ENCODE data around the gene EIF3I. TPM values are rescaled to one million over a fixed set of nuclear protein-coding genes. Genes with fewer than 3 reads are reported as not detected.

Gene EIF3I
- total RNA-seq, 1 experiment from 2014 or later, result 222 TPM

DNA sequence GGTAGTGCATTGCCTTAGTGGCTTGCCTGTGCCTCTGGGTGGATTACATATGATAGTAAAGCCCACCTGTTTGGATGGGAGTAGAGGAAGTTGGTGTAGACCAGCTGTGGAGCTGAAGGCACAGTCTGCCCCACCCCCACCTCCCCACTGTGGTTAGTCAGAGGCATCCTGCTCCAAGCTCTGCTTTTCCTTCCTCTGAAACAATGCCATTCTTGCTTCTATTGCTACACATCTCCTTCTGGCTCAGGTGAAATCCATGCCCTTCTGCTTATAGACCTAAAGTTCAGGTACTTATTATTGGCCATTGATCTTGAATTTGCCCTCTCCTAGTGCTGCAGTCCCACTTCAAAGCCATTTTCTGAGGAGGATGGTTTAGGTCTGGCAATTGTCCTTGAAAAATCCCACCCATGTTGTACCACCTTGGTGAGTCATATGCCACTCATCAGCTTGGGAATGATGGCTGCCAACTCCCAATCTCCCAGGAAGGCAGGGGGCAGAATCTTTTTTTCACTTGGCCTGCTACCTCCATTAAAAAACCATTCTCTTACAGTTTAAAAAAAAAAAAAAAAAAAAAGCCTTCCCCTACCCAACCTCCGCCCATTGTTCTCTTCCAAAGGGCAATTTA lies 49.5 kb upstream of the EIF3I start:
- no peak overlapping the region for H2BK120ac ChIP-seq (ENCODE audit: low read depth, low read length, poor library complexity, severe bottlenecking)
- H3K79me2 ChIP-seq (ENCODE audit: insufficient read depth, low read length), result no peaks in the 10 kb centered on the region
- no peak for DNase-seq
- H3K9me3 ChIP-seq (ENCODE audit: control insufficient read depth, low read depth, low read length), result no peaks in the 10 kb centered on the region
- H4K5ac ChIP-seq (ENCODE audit: insufficient read length, low read depth, low read length), result no peak overlapping the region
- no peak overlapping the region for H2AK5ac ChIP-seq (ENCODE audit: insufficient read length, low read length)
- WGBS (ENCODE audit: extremely low coverage, insufficient read length, low lambda C conversion rate), result no CpG with 5 or more reads among the region's 1 CpG
- Mint-ChIP-seq H3K9me3 (no peaks in the 10 kb centered on the region), H3K4me1 (peaks cover under 1 to 1% of the 10 kb centered on the region in 2 experiments), H3K27ac (peak overlapping the region in 2 of 3 experiments; percentile 12 to 52; a peak in 2 of 7 replicates), H3K27me3 (ENCODE audit: low read depth) (no peaks in the 10 kb centered on the region), H3K4me3 (no peak overlapping the region; a peak in 1 of 5 replicates), H3K36me3 (ENCODE audit: insufficient read depth in 1 of 3, low read depth in 3 of 3) (peaks cover 28 to 71% (median 54%) of the 10 kb centered on the region in 3 experiments; a peak in 6 of 7 replicates)
- H2BK12ac ChIP-seq (ENCODE audit: insufficient read length, low read depth, low read length), result no peak overlapping the region
- no peak overlapping the region for H3K56ac ChIP-seq (ENCODE audit: insufficient read length, low read depth, low read length)
- no peaks in the 10 kb centered on the region for H3K4me1 ChIP-seq (ENCODE audit: insufficient read depth, low read length)
- no peak overlapping the region for H2AFZ ChIP-seq (ENCODE audit: low read length)
- no peak overlapping the region for H2BK5ac ChIP-seq (ENCODE audit: insufficient read length, low read length)
- H3K14ac ChIP-seq (ENCODE audit: insufficient read depth, low read length), result no peak overlapping the region
- TF ChIP-seq, protein P1, sequence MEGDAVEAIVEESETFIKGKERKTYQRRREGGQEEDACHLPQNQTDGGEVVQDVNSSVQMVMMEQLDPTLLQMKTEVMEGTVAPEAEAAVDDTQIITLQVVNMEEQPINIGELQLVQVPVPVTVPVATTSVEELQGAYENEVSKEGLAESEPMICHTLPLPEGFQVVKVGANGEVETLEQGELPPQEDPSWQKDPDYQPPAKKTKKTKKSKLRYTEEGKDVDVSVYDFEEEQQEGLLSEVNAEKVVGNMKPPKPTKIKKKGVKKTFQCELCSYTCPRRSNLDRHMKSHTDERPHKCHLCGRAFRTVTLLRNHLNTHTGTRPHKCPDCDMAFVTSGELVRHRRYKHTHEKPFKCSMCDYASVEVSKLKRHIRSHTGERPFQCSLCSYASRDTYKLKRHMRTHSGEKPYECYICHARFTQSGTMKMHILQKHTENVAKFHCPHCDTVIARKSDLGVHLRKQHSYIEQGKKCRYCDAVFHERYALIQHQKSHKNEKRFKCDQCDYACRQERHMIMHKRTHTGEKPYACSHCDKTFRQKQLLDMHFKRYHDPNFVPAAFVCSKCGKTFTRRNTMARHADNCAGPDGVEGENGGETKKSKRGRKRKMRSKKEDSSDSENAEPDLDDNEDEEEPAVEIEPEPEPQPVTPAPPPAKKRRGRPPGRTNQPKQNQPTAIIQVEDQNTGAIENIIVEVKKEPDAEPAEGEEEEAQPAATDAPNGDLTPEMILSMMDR (conservative IDR thresholded peaks at IDR 0.05), result no peak
- H3T11ph ChIP-seq (ENCODE audit: low read length), result no peak overlapping the region
- H3K27ac ChIP-seq (ENCODE audit: insufficient read length, low read depth, low read length), result no peak overlapping the region
- H3K23me2 ChIP-seq (ENCODE audit: insufficient read length, low read depth, low read length, poor library complexity, severe bottlenecking), result no peaks in the 10 kb centered on the region
- H4K8ac ChIP-seq (replicated peaks; ENCODE audit: insufficient read length, low read depth, low read length), result no peak overlapping the region
- H3K23ac ChIP-seq (ENCODE audit: insufficient read length, low read depth, low read length), result no peak overlapping the region
- no peaks in the 10 kb centered on the region for H3K27me3 ChIP-seq (ENCODE audit: insufficient read depth, low read length)
- H2BK20ac ChIP-seq (ENCODE audit: low read depth, low read length, poor library complexity, severe bottlenecking), result no peak overlapping the region
- no peak overlapping the region for H4K91ac ChIP-seq (ENCODE audit: insufficient read length, low read depth, low read length)
- no peaks in the 10 kb centered on the region for H3K79me1 ChIP-seq (ENCODE audit: insufficient read depth, low read depth, low read length, poor library complexity, severe bottlenecking)
- no peak overlapping the region for H3K9ac ChIP-seq (ENCODE audit: extremely low read depth, insufficient read length, low read length)
- no peak overlapping the region for H3K4me2 ChIP-seq (ENCODE audit: insufficient read depth, insufficient read length, low read length)
- H2BK15ac ChIP-seq (ENCODE audit: low read depth, low read length), result no peak overlapping the region
- no peak overlapping the region for H3K4ac ChIP-seq (ENCODE audit: low read depth, low read length)
- no peaks in the 10 kb centered on the region for H4K20me1 ChIP-seq (ENCODE audit: control insufficient read depth, insufficient read depth, insufficient read length)
- no peak overlapping the region for H3K18ac ChIP-seq (ENCODE audit: insufficient read length, low read depth, low read length)

Data from H9 (cell line).